ENCODE results near the gene MYBL2.

GRCh38 chr20:43631598-43631997, 35.3 kb upstream of the MYBL2 start:
- TF ChIP-seq EZH2phosphoT487 (IDR thresholded peaks at IDR 0.05; ENCODE audit: insufficient read depth, low read depth) (no peak), EZH2 (IDR thresholded peaks at IDR 0.05; ENCODE audit: insufficient read depth, poor library complexity, severe bottlenecking) (no peak)

Data from GM23248 (cell line).